ENCODE measurements around the gene CIITA.
"Not testable (repeated sequence)": the region's sequence is repeated elsewhere in the genome, so short reads cannot be mapped to it uniquely, and the experiment has no call there.

DNA sequence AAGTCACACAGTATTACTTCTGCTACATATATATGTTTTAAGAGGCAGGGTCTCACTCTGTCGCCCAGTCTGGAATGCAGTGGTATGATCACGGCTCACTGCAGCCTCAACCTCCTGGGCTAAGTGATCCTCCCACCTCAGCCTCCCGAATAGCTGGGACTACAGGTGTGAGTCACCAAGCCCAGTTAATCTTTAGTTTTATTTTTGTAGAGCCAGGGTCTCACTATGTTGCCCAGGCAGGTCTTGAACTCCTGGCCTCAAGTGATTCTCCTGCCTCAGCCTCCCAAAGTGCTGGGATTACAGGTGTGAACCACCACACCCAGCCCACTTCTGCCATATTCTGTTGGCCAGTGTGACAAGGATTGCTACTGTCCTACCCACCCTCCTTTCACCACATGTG is 48.3 kb downstream of the CIITA start:
- TF ChIP-seq, protein P1, sequence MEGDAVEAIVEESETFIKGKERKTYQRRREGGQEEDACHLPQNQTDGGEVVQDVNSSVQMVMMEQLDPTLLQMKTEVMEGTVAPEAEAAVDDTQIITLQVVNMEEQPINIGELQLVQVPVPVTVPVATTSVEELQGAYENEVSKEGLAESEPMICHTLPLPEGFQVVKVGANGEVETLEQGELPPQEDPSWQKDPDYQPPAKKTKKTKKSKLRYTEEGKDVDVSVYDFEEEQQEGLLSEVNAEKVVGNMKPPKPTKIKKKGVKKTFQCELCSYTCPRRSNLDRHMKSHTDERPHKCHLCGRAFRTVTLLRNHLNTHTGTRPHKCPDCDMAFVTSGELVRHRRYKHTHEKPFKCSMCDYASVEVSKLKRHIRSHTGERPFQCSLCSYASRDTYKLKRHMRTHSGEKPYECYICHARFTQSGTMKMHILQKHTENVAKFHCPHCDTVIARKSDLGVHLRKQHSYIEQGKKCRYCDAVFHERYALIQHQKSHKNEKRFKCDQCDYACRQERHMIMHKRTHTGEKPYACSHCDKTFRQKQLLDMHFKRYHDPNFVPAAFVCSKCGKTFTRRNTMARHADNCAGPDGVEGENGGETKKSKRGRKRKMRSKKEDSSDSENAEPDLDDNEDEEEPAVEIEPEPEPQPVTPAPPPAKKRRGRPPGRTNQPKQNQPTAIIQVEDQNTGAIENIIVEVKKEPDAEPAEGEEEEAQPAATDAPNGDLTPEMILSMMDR (IDR thresholded peaks at IDR 0.05; ENCODE audit: low read length), result not testable (repeated sequence)
- not testable (repeated sequence) for TF ChIP-seq EZH2 (IDR thresholded peaks at IDR 0.05; ENCODE audit: borderline replicate concordance, low read length)
